Kasumi-1 (cell line): ENCODE data around the gene SUPT16H.
"Not testable (repeated sequence)": the region's sequence is repeated elsewhere in the genome, so short reads cannot be mapped to it uniquely, and the experiment has no call there.

Source experiments
- DNase-seq, 2 experiments: peaks; one replicate each; lab custom pipeline; 2025; lab: John Stamatoyannopoulos, UW

SUPT16H gene

DNA sequence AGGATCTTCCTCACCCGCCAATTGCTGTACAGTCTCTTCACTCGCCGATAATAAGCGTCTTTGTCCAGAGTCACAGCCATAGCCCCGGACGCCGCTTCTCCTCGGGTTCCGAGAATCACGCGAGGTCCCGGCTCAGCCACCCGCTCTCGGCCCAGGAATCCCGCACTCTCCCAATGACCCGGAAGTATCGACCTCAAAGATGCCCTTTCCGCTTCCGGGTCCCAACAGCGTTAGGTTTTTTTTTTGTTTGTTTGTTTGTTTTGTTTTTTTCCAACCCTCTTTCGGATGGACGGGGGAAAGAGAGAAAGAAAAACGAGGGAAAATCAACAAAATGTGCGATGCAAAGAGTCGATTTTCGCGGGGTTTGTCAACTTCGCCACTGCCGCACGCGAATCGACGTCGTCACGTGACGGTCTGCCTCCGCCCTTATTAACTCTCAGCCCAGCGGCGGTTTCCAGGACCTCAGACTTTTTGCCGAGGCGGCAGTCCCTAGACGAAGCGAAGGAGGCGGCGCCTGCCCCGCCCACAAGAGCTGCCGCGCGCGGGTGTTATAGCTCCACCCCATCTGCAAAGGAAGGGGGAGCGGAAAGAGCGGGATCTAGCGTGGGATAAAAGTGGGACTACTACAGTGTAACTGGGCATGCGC, at the start of gene SUPT16H:
TSS of gene SUPT16H (minus strand) at position 172 of the 646 bp plus-strand sequence. CDS start at position 80, 92 bp downstream.
- DNase-seq, result peak; percentile 94 to 96

DNA sequence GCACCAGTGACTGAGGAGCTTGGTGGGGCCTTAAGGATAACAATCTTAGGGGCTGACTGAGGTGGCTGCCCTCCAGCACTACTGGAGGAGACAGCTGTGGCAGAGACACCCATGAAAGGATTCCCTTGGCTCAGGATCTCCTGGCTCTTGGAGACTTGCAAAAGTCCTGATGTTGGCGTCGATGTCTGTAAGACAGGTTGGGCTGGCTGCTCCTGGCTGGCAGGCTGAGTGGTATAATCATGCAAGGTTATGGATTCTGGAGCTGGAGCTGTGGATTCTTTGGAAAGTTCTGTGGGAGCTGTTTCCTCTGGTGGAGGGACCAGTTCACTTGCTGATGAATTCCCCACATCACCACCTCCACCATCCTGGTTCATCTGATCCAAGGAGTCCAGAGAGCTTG, 47.3 kb upstream of the SUPT16H start:
- DNase-seq, result no peak

DNA sequence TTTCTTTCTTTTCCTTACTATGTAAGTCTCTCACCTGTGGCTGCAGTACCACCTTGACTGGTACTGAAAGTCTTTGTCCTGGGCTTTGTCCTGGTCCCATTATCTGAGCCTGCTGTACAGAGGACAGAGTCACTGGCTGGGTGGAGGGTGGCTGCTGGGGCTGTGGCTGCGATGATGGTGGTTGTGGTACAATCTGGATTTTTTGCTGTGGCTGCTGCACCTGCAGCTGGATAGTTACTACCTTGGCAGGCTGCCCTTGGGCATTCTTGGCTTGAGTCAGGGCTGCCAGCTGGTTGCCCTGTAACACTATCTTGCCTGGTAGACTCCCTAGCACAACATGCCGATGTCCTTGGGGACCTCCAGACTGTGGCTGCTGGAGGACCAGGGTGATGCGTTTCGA, 45.1 kb upstream of the SUPT16H start:
- DNase-seq, result no peak

DNA sequence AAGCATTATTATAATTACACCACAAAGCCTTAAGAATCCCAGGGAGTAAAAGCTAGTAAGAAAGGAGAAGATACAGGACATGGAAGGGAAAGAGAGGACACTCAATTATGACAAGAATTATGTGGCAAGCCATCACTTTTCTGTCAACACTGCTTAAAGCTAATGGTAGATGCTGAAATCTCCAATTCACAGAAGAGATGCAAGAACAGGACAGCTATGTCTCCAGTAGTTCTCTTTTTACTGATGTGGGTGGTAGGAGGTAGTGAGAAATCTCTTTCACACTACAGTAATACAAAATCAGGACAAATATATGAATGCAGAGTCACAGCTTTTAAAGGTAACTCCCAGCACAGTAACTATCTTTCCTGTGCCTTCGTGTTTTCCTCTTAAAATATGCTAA, 42.9 kb upstream of the SUPT16H start:
- DNase-seq, result no peak

DNA sequence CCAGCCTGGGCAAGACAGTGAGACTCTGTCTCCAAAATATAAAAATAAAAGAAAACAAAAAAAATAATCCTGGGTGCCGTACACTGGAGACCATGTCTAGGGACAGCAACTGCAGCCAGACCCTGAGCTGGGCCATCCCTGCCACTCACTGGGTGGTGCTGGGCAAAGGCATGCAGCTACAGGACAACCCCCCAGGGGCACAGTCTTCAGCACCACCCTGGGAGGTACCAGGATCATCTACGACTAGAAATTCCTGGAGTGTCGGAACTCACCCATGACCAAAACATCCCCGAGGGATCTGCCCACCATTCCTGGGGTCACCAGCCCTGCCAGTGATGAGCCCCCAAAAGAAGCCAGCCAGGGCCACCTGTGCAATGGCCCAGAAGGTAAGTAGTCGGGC, 35.7 kb upstream of the SUPT16H start:
- no peak for DNase-seq

DNA sequence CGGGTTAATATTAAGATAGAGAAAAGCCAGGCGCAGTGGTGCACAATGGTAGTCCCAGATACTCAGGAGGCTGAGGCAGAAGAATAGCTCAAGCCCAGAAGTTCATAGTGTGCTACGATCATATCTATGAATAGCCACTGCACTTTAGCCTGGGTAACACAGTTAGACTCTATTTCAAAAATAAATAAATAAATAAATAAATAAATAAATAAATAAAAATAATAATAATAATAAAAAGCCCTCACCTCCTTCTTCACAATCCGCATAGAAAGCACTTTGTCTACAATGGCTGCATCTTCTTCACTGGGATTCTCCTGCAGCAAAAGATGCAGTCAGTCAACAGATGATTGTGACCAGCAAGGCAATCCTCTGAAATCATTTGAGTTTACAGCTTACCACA, 31.5 kb upstream of the SUPT16H start:
- DNase-seq, result no peak

DNA sequence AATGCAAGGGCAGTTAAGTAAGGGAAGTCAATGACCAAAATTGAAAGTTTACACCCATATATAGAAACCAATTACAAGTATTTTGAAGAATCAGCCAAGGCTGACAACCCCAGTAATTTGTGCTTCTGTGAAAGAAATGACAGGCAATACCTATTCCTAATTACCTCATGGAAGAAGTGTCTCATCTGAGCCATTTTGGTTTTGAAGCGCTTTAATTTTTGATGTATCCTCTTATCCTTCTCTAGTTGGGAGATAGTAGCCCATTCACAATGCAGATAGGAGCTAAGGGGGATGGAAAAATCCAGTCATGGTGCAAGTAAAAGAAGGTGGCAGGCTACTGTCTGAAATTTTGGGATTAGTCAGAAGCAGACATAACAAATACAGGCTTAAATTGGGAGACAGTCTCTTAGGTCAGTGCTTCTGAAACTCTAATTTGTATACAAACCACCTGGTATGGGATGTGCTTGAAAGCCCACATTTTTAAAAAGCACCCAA, 30.4 kb upstream of the SUPT16H start:
- DNase-seq, result no peak

DNA sequence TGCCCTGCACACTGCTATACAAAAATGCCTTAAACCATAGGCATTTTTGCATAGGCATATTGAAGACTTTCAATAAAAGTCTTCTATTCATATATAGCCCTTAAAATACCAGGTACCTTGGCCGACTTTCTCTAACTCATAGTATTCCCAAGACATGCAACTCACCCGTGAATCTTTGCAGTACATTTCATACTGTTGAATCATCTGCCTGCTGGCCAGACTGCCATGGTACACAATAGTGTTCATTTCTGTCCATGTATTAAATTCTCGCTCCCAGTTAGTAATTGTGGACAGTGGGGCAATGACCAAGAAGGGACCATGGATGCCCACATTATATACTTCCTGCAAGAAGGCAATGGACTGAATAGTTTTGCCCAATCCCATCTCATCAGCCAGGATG, 24.3 kb upstream of the SUPT16H start:
- DNase-seq, result no peak

DNA sequence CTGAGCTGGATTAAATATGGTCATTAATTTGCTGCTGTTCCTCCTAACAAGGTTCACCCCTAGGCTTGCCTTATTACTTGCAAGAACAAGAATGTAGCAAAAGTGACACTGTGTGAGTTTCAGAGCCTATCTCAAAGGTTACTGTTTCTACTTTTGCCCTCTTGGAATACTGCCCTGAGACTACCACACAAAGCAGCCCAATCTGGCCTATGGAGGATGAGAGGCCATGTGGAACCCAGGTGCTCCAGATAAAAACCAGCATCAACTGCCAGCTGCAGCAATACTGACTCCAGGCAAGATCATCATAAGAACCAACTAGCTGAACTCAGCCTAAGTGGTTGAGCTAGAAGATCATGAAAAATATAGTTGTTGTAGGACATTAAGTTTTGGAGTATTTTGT, 22.4 kb upstream of the SUPT16H start:
- no peak for DNase-seq

DNA sequence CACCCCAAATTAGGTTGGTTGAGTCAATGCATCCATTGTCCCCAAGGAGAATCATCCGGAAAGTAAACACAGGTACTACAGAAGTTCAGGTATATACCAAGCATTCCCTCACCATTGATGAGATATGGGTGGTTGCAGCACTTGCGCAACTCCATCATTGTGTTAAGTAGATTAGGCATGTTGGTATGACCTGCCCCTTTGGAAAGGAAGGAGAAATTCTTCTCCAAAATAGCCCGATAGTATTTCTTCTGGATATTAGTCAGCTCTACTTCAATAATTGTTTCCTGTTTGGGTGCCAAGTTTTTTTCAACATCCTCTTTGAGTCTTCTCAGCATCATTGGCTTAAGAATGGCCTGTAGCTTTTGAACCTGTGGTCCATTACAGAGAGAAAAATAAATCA, 21.3 kb upstream of the SUPT16H start:
- no peak for DNase-seq

DNA sequence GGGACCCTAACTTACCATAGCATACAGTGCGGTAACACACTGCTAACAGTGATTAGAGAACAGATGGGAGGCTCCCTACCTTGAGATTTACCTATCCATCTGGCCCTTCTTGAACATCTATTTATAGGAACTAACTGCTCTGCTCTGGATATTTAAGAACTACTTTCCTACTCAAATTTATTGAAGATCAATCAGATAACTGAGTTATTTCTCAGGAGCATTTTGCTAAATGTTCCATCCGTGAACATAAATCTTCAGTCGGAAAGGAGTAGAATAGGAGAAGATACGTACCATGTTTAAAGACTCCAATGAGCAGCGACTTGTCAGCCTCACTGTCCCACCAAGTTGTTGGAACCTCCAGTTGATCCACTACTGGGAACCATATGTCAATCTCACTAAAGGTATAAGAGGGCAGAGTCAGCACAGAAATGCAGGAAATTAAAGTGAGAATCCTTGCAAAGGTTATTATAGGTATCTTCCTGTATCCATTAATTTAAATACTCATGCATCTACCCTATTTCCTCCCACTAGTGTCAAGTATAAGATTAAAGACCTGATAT, 15.6 kb upstream of the SUPT16H start:
- DNase-seq, result no peak

DNA sequence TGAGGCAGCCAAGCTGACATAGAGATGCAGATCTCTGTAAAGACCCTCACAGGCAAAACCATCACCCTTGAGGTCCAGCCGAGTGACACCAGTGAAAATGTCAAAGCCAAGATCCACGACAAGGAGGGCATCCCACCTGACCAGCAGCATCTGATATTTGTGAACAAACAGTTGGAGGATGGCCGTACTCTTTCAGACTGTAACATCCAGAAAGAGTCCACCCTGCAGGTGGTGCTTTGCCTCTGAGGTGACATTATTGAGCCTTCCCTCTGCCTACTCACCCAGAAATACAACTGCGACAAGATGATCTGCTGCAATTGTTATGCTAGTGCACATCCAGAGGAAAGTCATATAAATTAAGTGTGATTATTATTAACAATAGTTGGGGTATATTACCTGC, 15.1 kb upstream of the SUPT16H start:
- no peak for DNase-seq

DNA sequence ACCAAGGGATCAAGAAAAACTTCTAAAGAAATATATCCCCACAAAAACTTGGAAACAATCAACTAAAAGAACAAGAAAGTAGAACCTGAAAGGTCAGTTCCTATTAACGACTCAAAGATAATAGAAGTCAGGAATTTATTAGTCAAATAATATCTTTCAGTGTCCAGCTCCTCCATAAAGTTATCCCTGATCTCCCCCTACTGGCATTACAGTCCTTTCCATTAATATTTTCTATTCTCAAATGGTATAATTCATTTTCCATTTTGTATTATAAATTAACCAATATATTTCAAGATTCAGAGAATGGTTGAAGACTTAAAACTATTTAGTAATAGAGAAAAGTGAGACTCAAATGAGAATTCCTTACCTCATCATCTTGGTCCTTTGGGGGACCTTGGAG, 11.6 kb upstream of the SUPT16H start:
- no peak for DNase-seq

DNA sequence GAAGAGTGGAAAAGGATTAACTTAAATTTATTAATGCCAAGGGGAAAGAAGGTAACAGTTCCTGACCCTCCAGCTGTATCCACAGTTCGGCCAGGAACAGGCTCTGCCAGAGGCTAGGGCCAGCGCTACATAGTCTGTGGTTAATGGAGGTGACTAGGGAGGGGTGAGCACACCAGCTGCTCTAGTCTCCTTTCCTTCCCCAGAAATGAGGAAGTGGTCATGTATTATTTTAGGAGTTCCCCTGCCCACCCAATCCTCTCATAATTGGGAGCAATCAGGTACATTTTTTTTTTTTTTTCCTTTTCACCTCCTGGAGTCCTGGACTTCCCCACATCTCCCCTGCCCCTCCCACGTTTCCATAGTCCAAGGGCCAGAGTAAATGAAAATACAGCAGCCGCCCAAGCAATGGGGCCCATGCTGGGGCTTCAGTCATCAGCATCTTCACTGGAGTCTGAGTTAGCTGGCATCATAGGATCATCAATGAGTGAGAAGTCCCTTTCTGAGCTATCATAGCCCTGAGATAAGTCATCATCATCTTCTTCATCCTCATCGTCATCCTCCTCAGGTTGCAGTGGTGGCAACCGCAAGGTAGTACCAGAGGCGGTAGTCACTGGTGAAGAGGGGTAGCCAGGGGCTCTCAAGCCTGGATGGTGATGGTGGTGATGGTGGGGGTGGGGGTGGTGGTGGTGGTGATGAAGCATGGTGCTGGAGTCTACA, 1.5 kb upstream of the SUPT16H start:
- peak; percentile 88 to 92 for DNase-seq

DNA sequence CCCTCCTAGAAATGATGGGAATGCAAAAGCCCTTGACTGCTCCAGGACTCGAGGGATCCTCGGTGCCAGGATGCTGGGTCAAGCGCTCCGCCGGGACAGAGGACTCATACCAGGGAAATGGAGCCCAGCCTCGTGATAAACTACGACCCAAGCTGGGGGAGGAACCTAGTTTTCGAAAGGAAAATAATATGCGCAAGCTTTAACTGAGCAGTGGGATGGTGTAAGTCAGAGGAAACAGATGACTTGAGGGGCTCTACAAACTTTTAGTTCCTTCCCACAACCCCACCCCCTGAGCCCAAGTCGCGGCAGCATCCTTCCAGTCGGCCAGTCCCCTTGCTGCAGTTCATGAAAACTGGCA, 654 bp upstream of the SUPT16H start:
- peak; percentile 71 to 78 for DNase-seq

DNA sequence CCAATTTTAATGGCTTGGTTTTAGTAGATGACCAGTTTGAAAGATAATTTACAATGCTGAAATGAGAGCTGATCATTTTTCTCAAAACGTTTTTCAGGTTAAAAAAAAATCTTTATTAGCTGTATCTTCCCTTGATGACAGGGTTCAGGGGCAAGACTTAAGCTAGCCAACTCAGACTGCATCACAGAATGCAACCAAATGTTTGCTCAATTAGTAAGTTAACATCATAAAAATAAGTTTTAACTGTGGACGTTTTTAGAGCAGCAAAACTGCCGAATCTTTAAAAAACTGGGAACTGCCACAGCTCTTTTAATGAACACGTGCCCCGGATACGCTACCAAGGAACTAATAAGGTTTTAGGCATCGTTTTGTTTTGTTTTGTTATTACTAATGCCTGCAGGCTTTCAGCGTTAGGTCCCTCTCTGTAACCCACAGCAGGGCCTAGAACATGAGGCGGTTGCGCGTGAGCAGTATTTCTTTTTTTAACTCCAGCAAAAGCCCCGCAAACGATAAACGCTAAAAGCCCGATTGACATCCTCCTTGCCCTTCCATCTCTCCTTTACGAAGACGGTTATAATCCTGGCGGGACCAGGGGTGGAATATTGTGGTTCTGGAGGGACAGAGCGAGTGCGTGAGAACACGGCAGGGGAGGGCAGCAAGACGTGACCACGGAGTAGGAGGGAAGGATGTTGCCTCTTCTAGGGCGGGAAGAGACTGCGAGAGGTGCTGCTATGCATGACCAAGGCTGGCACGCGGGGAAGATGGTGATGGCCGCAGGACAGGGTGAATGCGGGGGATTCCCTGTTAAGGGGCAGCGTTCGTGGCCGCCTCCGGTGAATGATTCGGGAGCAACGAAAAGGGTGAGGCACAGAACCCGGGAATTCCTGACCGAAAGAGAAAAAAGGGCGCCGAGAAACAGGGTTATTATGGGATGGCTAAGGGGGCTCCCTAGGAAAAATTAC, 652 bp downstream of the SUPT16H start:
- DNase-seq, result peak; percentile 53 to 59

DNA sequence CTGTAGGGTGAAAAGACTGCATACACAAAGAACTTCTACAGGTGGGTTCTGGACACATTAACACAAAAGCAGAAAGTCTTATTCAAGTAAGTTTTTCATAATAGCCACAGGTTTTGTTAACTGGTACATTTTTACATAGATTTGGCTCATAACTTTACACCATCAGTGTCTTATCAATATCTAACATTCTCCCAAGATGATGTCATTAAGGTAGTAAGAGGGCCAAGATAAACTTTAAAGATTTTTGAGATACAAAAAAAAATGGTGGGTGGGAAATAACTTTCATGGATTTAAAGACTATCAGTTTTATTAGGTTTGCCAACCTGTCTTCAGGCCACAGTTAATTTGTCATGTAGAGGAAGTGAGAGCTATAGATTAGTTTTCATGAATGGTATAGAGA, 1.7 kb downstream of the SUPT16H start:
- no peak for DNase-seq

DNA sequence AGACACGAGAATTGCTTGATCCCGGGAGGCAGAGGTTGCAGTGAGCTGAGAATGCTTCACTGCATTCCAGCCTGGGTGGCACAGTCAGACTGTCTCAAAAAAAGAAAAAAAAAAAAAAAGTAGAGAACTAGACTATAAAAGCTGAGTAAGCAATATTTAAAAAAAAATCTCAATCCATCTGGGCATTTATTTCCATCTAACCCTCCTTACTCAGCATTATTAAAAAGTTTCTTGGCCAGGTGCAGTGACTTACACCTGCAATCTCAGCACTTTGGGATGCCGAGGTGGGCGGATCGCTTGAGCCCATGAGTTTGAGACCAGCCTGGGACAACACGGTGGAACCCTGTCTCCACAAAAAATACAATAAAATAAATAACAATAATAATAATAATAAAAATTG, 4.5 kb downstream of the SUPT16H start:
- no peak for DNase-seq

DNA sequence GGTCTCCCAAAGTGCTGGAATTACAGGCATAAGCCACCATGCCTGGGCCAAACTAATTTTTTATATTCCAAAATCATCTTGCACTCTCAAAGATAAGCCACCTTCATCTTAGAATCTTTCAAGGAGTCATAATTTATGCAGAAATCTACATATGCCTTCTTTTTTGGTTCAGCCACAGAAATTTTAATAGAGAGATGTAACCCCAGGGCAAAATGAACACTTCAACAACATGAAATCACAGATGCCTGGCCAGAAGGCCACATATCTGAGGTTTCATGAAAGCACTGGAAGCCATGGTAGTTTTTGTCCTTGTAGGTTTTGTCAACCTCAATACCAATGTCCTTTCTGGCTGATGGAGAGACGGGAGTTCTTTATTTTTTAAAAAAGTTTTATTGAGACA, 9.8 kb downstream of the SUPT16H start:
- no peak for DNase-seq

DNA sequence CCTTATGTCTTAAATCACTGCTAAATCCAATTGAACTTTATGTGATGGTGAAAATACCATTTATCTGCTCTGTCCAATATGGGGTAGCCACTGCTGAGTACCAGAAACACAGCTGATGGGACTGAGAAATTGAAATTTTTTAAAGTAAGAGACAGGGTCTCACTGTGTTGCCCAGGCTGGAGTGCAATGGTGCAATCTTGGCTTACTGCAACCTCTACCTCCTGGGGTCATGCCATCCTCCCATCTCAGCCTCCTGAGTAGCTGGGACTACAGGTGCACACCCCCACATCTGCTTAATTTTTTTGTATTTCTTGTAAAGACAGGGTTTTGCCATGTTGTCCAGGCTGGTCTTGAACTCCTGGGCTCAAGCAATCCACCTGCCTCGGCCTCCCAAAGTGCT, 11.0 kb downstream of the SUPT16H start:
- not testable (repeated sequence) for DNase-seq

DNA sequence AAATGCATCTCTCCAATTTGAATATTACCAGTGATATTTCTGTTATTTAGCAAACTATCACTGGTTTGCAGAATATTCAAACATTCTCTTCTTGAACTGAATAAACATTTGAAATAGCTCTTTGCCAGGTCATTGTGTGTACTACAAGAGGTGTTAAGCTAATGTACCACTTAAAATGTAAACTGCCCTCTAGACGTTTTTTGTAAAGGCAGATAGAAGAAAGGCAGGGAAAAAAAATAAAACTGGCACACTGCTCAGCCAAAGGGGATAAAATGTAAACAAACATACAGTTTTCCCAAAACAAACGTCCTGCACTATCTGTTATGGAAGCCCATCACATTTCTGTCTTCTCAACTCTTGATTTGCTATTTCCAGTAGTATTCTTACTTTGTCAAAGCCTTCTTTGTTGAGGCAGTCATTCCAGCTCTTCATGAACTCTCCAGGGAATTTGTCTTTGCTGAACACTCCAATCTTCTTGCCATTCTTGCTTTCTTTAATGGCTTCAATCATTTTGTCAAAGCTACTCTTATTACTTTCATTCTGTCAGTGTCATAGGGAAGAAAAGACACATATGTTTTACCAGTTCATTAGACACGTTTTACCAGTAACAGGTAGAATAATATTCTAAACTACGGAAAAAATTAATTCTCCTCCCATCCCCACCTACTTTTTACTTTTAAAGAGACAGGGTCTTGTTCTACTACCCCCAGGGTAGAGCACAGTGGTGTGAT, 13.7 kb downstream of the SUPT16H start:
- DNase-seq, result no peak
